ENCODE measurements around the gene NPDC1. TPM values are rescaled to one million over a fixed set of nuclear protein-coding genes. Genes with fewer than 3 reads are reported as not detected.
A peak's percentile ranks its signal among the peaks of the same experiment; 100 is the strongest.

Gene NPDC1
- polyA plus RNA-seq, 1 experiment = 31.9 TPM

- CTCF ChIA-PET = interaction anchor here (1.7 to 5.6 kb wide), 6 partner anchors 7 to 28 kb away, joined by 5 to 49 read pairs (median 10); partner anchors contain the start of gene NPDC1
Measured at GRCh38 chr9:137056739-137057415, 10.9 kb upstream of the NPDC1 start.

GRCh38 chr9:137055385-137056364 is 9.7 kb upstream of the NPDC1 start:
- POLR2A ChIA-PET = no interaction called here
- Histone ChIP-seq H3K4me3 (ENCODE audit: low read depth, low read length) (no peak overlapping the region), H3K36me3 (ENCODE audit: control insufficient read depth, insufficient read depth, low read length) (no peaks in the 10 kb centered on the region), H3K27me3 (ENCODE audit: control insufficient read depth, insufficient read depth, low read length) (peaks cover 12% of the 10 kb centered on the region)
- CTCF ChIA-PET = interaction anchor here (0.8 to 5.6 kb wide), 7 partner anchors 9 to 268 kb away, joined by 3 to 49 read pairs (median 9); partner anchors contain the start of gene NPDC1
- TF ChIP-seq CTCF (IDR thresholded peaks at IDR 0.05; ENCODE audit: insufficient read depth, low read depth, low read length) = no peak
- DNase-seq (ENCODE audit: low read depth) = no peak

More at GRCh38 chr9:137056739-137057415, 10.9 kb upstream of the NPDC1 start:
- POLR2A ChIA-PET = no interaction called here
- no peak for TF ChIP-seq CTCF (IDR thresholded peaks at IDR 0.05; ENCODE audit: insufficient read depth, low read depth, low read length)
- Histone ChIP-seq H3K27me3 (ENCODE audit: control insufficient read depth, insufficient read depth, low read length) (peaks cover 12% of the 10 kb centered on the region), H3K4me3 (ENCODE audit: low read depth, low read length) (no peak overlapping the region), H3K36me3 (ENCODE audit: control insufficient read depth, insufficient read depth, low read length) (no peaks in the 10 kb centered on the region)
- DNase-seq (ENCODE audit: low read depth) = no peak

GRCh38 chr9:137054932-137055384 is 9.0 kb upstream of the NPDC1 start:
- CTCF ChIA-PET = interaction anchor here (2.1 to 5.6 kb wide), 4 partner anchors 8 to 20 kb away, joined by 9 to 49 read pairs (median 19); partner anchors contain the start of gene NPDC1
- H3K27me3 ChIP-seq (ENCODE audit: control insufficient read depth, insufficient read depth, low read length) = peaks cover 12% of the 10 kb centered on the region

GRCh38 chr9:137053944-137054931 is 8.3 kb upstream of the NPDC1 start, which contains the start of gene ENTPD2:
Gene ENTPD2, minus strand, starts transcription at chr9:137054061. Its CDS starts 64 bp downstream, at chr9:137053997.
- DNase-seq (ENCODE audit: low read depth) = no peak
- Histone ChIP-seq H3K4me3 (ENCODE audit: low read depth, low read length) (0 out of 2 replicates have a peak within 1 kb of the TSS, but pooled peaks have one; percentile 6), H3K27me3 (ENCODE audit: control insufficient read depth, insufficient read depth, low read length) (peaks cover 15% of the 10 kb centered on the region), H3K36me3 (ENCODE audit: control insufficient read depth, insufficient read depth, low read length) (no peaks in the 10 kb centered on the region)
- TF ChIP-seq CTCF (IDR thresholded peaks at IDR 0.05; ENCODE audit: insufficient read depth, low read depth, low read length) = no peak
- CTCF ChIA-PET = interaction anchor here (3.2 to 5.6 kb wide), 2 partner anchors 10 to 14 kb away, joined by 26 to 49 read pairs; no protein-coding TSS in a partner anchor
- POLR2A ChIA-PET = no interaction called here

More at GRCh38 chr9:137054932-137055384, 9.0 kb upstream of the NPDC1 start:
- Histone ChIP-seq H3K36me3 (ENCODE audit: control insufficient read depth, insufficient read depth, low read length) (no peaks in the 10 kb centered on the region), H3K4me3 (ENCODE audit: low read depth, low read length) (no peak overlapping the region)
- POLR2A ChIA-PET = no interaction called here
- DNase-seq (ENCODE audit: low read depth) = no peak
- no peak for TF ChIP-seq CTCF (IDR thresholded peaks at IDR 0.05; ENCODE audit: insufficient read depth, low read depth, low read length)
